Measurements from ENCODE around the gene PRELID1.
"Not testable (repeated sequence)": the region's sequence is repeated elsewhere in the genome, so short reads cannot be mapped to it uniquely, and the experiment has no call there.

Gene PRELID1

GRCh38 chr5:177303121-177303924 lies at the start of gene PRELID1, which contains the start of gene RAB24:
Gene PRELID1, plus strand, starts transcription at chr5:177303799. Its CDS starts 187 bp downstream, at chr5:177303986.
Gene RAB24, minus strand, starts transcription at chr5:177303719. Its CDS starts 431 bp downstream, at chr5:177303288.
- Mint-ChIP-seq H3K27ac (ENCODE audit: low read depth) (peak within 1 kb of the TSS; percentile 85), H3K27me3 (no peaks in the 10 kb centered on the region), H3K4me3 (peak within 1 kb of the TSS; percentile 87), H3K9me3 (no peaks in the 10 kb centered on the region), H3K36me3 (ENCODE audit: insufficient read depth) (peaks cover 36% of the 10 kb centered on the region), H3K4me1 (peaks cover 75% of the 10 kb centered on the region)
- peak; percentile 80 for DNase-seq (ENCODE audit: low spot score in 2 of 2)
- ATAC-seq (replicated peaks; ENCODE audit: extremely low read depth, poor library complexity, severe bottlenecking), result peak; percentile 70

GRCh38 chr5:177256296-177256695 lies 47.3 kb upstream of the PRELID1 start:
- DNase-seq (ENCODE audit: low spot score in 2 of 2) (no peak), ATAC-seq (replicated peaks; ENCODE audit: extremely low read depth, poor library complexity, severe bottlenecking) (no peak)
- no peak overlapping the region for H3K4me3 Mint-ChIP-seq
- peaks cover 86% of the 10 kb centered on the region for H3K36me3 Mint-ChIP-seq (ENCODE audit: insufficient read depth)
- no peaks in the 10 kb centered on the region for H3K9me3 Mint-ChIP-seq
- H3K27me3 Mint-ChIP-seq, result no peaks in the 10 kb centered on the region
- peaks cover 11% of the 10 kb centered on the region for H3K4me1 Mint-ChIP-seq
- H3K27ac Mint-ChIP-seq (ENCODE audit: low read depth), result peak overlapping the region; percentile 71

- not testable (repeated sequence) for H3K9me3 Mint-ChIP-seq; H3K27ac Mint-ChIP-seq (ENCODE audit: low read depth); ATAC-seq (replicated peaks; ENCODE audit: extremely low read depth, poor library complexity, severe bottlenecking); H3K27me3 Mint-ChIP-seq; H3K4me3 Mint-ChIP-seq; DNase-seq (ENCODE audit: low spot score in 2 of 2)
- Mint-ChIP-seq H3K36me3 (ENCODE audit: insufficient read depth) (peaks cover 77% of the 10 kb centered on the region), H3K4me1 (peaks cover 11% of the 10 kb centered on the region)
Observed at GRCh38 chr5:177258711-177259110, 44.9 kb upstream of the PRELID1 start.

- H3K27ac Mint-ChIP-seq (ENCODE audit: low read depth), result no peak overlapping the region
- H3K36me3 Mint-ChIP-seq (ENCODE audit: insufficient read depth), result peaks cover 67% of the 10 kb centered on the region
Observed at GRCh38 chr5:177260961-177261360, 42.6 kb upstream of the PRELID1 start.

GRCh38 chr5:177261510-177261909 lies 42.1 kb upstream of the PRELID1 start:
- DNase-seq (ENCODE audit: low spot score in 2 of 2) (no peak), ATAC-seq (replicated peaks; ENCODE audit: extremely low read depth, poor library complexity, severe bottlenecking) (no peak)
- Mint-ChIP-seq H3K36me3 (ENCODE audit: insufficient read depth) (peaks cover 66% of the 10 kb centered on the region), H3K4me1 (peaks cover 4% of the 10 kb centered on the region), H3K4me3 (no peak overlapping the region), H3K27me3 (no peaks in the 10 kb centered on the region), H3K9me3 (no peaks in the 10 kb centered on the region), H3K27ac (ENCODE audit: low read depth) (no peak overlapping the region)

More at GRCh38 chr5:177260961-177261360, 42.6 kb upstream of the PRELID1 start:
- Mint-ChIP-seq H3K4me3 (no peak overlapping the region), H3K9me3 (no peaks in the 10 kb centered on the region), H3K4me1 (peaks cover 7% of the 10 kb centered on the region), H3K27me3 (no peaks in the 10 kb centered on the region)
- no peak for ATAC-seq (replicated peaks; ENCODE audit: extremely low read depth, poor library complexity, severe bottlenecking)
- no peak for DNase-seq (ENCODE audit: low spot score in 2 of 2)

- Mint-ChIP-seq H3K9me3 (no peaks in the 10 kb centered on the region), H3K27me3 (no peaks in the 10 kb centered on the region), H3K36me3 (ENCODE audit: insufficient read depth) (peaks cover 54% of the 10 kb centered on the region), H3K4me1 (peaks cover 8% of the 10 kb centered on the region), H3K4me3 (no peak overlapping the region), H3K27ac (ENCODE audit: low read depth) (no peak overlapping the region)
- no peak for DNase-seq (ENCODE audit: low spot score in 2 of 2)
- no peak for ATAC-seq (replicated peaks; ENCODE audit: extremely low read depth, poor library complexity, severe bottlenecking)
Observed at GRCh38 chr5:177264178-177264577, 39.4 kb upstream of the PRELID1 start.

- H3K27ac Mint-ChIP-seq (ENCODE audit: low read depth), result no peak overlapping the region
- H3K4me1 Mint-ChIP-seq, result peaks cover 7% of the 10 kb centered on the region
- DNase-seq (ENCODE audit: low spot score in 2 of 2) (no peak), ATAC-seq (replicated peaks; ENCODE audit: extremely low read depth, poor library complexity, severe bottlenecking) (no peak)
- H3K4me3 Mint-ChIP-seq, result no peak overlapping the region
- H3K9me3 Mint-ChIP-seq, result no peaks in the 10 kb centered on the region
- H3K36me3 Mint-ChIP-seq (ENCODE audit: insufficient read depth), result peaks cover 54% of the 10 kb centered on the region
- no peaks in the 10 kb centered on the region for H3K27me3 Mint-ChIP-seq
Observed at GRCh38 chr5:177265395-177265794, 38.2 kb upstream of the PRELID1 start.

GRCh38 chr5:177269232-177269895 lies 34.2 kb upstream of the PRELID1 start:
- no peak for DNase-seq (ENCODE audit: low spot score in 2 of 2)
- H3K36me3 Mint-ChIP-seq (ENCODE audit: insufficient read depth), result peaks cover 52% of the 10 kb centered on the region

GRCh38 chr5:177269976-177270375 lies 33.6 kb upstream of the PRELID1 start:
- Mint-ChIP-seq H3K4me3 (no peak overlapping the region), H3K9me3 (no peaks in the 10 kb centered on the region), H3K4me1 (peaks cover 11% of the 10 kb centered on the region), H3K36me3 (ENCODE audit: insufficient read depth) (peaks cover 57% of the 10 kb centered on the region), H3K27me3 (no peaks in the 10 kb centered on the region), H3K27ac (ENCODE audit: low read depth) (no peak overlapping the region)
- ATAC-seq (replicated peaks; ENCODE audit: extremely low read depth, poor library complexity, severe bottlenecking), result no peak
- no peak for DNase-seq (ENCODE audit: low spot score in 2 of 2)

More at GRCh38 chr5:177269232-177269895, 34.2 kb upstream of the PRELID1 start:
- peaks cover 11% of the 10 kb centered on the region for H3K4me1 Mint-ChIP-seq
- H3K4me3 Mint-ChIP-seq, result no peak overlapping the region
- no peak overlapping the region for H3K27ac Mint-ChIP-seq (ENCODE audit: low read depth)
- ATAC-seq (replicated peaks; ENCODE audit: extremely low read depth, poor library complexity, severe bottlenecking), result no peak
- H3K9me3 Mint-ChIP-seq, result no peaks in the 10 kb centered on the region
- H3K27me3 Mint-ChIP-seq, result no peaks in the 10 kb centered on the region

- Mint-ChIP-seq H3K9me3 (no peaks in the 10 kb centered on the region), H3K27ac (ENCODE audit: low read depth) (no peak overlapping the region), H3K27me3 (no peaks in the 10 kb centered on the region), H3K36me3 (ENCODE audit: insufficient read depth) (peaks cover 60% of the 10 kb centered on the region), H3K4me3 (no peak overlapping the region), H3K4me1 (peaks cover 11% of the 10 kb centered on the region)
- no peak for DNase-seq (ENCODE audit: low spot score in 2 of 2)
- no peak for ATAC-seq (replicated peaks; ENCODE audit: extremely low read depth, poor library complexity, severe bottlenecking)
Observed at GRCh38 chr5:177270653-177271052, 32.9 kb upstream of the PRELID1 start.

- Mint-ChIP-seq H3K4me3 (no peak overlapping the region), H3K27ac (ENCODE audit: low read depth) (no peak overlapping the region), H3K9me3 (no peaks in the 10 kb centered on the region), H3K27me3 (no peaks in the 10 kb centered on the region), H3K36me3 (ENCODE audit: insufficient read depth) (peaks cover 61% of the 10 kb centered on the region), H3K4me1 (peaks cover 11% of the 10 kb centered on the region)
- ATAC-seq (replicated peaks; ENCODE audit: extremely low read depth, poor library complexity, severe bottlenecking) (no peak), DNase-seq (ENCODE audit: low spot score in 2 of 2) (no peak)
Observed at GRCh38 chr5:177271113-177271512, 32.5 kb upstream of the PRELID1 start.

- Mint-ChIP-seq H3K4me3 (no peak overlapping the region), H3K27me3 (no peaks in the 10 kb centered on the region), H3K27ac (ENCODE audit: low read depth) (no peak overlapping the region), H3K9me3 (no peaks in the 10 kb centered on the region), H3K4me1 (peaks cover 5% of the 10 kb centered on the region), H3K36me3 (ENCODE audit: insufficient read depth) (peaks cover 65% of the 10 kb centered on the region)
- ATAC-seq (replicated peaks; ENCODE audit: extremely low read depth, poor library complexity, severe bottlenecking), result no peak
- no peak for DNase-seq (ENCODE audit: low spot score in 2 of 2)
Observed at GRCh38 chr5:177275883-177276282, 27.7 kb upstream of the PRELID1 start.

GRCh38 chr5:177276886-177277285 lies 26.7 kb upstream of the PRELID1 start:
- Mint-ChIP-seq H3K27me3 (no peaks in the 10 kb centered on the region), H3K4me1 (peaks cover 5% of the 10 kb centered on the region), H3K4me3 (no peak overlapping the region), H3K9me3 (no peaks in the 10 kb centered on the region), H3K36me3 (ENCODE audit: insufficient read depth) (peaks cover 68% of the 10 kb centered on the region), H3K27ac (ENCODE audit: low read depth) (no peak overlapping the region)
- ATAC-seq (replicated peaks; ENCODE audit: extremely low read depth, poor library complexity, severe bottlenecking) (no peak), DNase-seq (ENCODE audit: low spot score in 2 of 2) (no peak)

Measured in central memory CD8-positive, alpha-beta T cell (primary cell).